Activated T-cell treated with anti-CD3 and anti-CD28 coated beads, Interleukin-2, amount 50 U/mL, for 1 hour (primary cell): ENCODE measurements around the gene ISL2.

Source experiments
- DNase-seq: peaks from one replicate; pipeline ENCODE4 v3.0.0-alpha.2; 2020

The ISL2 gene

DNA sequence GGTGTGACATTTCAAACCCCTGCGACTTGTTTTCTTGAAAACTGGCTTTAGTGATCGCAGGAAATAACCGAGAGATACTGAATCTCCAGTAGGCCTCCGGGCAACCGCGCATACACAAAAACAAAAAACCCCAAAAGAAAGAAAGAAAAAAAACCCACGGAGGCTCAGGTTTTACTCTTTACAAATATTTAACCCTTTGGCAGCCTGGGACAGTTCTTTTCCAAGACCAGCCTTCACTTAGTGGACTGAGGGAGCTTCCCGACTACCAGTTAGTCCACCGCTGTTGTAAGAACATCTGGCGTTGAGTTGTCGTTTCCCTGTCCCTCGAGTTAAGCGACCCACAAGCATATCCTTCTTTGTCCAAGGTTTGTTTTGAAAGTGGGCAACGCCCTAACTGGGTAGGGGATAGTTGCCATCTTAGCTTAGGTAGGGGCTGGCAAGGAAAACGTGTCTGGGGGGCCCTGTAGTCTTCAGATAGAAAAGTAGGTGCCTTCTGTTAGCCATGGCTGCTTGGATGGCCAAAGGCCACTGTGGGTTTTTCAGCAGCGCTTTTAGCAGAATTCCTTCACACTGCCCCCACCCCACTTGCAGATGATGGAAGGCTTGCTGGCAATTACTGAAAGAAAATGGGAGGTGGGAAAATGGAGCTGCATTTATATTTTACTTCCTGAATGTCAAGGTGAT lies 6.9 kb downstream of the ISL2 start:
- no peak for DNase-seq

- no peak for DNase-seq
Observed at GRCh38 chr15:76344893-76345582, 8.5 kb downstream of the ISL2 start.

DNA sequence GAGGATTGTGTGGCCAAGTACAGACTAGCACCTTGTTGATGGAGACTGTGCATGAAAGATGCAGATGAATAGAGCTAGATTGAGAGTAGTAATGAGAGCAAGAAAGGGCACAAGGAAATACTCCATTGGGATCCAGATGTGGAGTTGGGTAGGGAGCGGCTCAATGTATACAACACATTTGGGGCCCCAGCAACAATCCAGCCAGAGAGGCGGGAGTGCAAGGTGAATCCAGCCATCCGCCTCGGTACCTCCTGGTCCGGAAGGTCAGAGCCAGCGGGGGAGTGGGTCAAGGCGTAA lies 9.0 kb downstream of the ISL2 start:
- DNase-seq = no peak

DNA sequence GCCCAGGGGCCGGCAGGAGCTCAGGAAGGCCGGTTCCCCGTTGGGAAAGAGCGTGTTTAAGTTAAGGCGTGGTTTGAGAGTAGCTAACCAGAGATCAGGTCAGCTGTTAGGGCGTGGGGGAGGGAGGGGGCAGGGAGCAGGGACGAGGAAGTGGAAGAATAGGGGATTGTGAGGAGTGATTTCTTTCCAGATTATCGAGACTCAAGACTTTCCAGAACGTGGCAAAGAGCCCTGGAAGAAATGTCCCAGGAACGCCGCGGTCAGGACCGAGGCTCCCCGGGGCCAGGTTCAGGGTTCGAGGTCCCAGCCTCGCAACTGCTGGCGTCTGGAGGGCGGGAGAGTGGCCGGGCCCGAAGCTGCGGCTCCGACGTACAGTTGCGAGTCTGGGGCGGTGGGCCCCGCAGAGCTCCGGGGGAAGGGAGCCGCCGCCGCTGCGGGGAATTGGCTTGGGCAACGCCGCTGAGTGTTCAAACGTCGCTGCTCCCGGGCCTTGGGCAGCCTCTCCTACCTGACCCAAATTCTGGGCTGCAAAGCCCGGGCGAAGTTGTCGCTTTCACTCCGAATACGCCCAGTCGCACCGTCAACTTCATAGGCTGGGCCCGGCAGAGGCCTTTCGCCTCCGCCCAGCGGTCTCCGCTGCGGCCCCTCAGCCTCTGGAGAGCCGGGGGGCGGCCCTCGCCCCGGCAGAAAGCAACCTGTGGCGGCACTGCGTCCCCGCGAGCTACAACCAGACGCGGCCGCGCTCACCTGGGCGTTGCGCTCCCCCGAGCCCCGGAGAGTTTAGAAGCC lies 9.5 kb downstream of the ISL2 start:
- DNase-seq = peak; percentile 44

GRCh38 chr15:76346669-76347481 lies 10.3 kb downstream of the ISL2 start:
- DNase-seq = no peak

DNA sequence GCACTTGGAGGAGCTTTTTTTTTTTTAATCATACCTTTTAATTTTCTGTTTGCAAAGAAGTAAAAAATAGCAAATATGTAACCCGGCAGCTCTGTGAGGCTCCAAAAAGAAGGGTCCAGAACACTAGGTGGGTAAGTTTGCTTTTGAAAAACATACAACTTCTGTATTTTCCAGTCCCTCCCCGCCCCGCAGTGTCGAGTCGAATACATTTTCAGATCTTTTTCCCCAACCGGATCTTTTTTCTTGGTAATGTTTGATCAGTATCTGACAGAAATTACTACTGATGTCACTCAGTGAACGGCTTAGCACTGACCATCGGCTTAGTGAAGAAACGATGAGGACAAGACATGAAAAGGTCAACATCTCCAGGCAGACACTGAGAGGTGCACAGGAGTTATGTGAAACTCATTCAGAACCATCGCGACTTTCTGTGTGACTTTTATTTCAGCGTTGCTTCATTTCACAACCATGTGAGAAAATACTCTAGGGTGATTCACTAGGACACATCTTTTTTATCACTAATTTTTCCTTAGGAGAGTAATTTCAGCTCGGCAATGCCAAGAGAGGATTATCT lies 11.0 kb downstream of the ISL2 start:
- no peak for DNase-seq

DNA sequence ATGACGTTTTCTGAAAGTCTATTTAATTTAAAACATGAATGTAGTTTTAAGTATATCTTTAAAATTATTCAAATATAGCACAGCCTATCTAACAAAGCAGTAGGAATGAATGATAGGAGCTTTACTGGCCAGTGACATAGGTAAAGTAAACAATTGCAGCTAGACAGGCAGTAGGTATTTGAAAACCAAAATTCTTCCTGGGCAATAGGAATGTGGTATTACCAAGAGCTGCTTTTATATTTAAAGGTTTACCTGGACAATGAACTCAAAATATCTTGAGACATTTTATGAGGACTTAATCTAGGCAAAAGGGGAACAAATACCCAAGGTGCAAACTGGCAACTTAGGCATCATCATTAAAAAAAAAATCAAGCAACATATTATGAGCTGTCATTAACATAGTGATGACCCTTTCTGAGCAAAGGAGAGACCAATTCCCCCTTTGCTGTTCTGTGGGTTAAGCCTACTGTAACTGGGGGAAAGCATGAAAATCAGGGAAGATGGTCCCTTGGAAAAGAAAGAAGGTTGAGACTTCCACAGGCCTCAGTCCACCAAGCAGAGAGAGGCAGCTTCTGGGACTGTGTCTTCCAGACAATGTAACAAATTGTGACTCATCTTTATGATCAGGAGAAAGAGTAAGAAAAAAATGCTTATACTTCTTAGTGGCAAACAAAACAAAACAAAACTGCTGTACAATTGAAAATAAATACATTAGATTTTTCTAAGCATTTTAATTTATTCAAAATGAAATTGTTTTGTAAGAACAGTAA lies 12.9 kb downstream of the ISL2 start:
- no peak for DNase-seq

DNA sequence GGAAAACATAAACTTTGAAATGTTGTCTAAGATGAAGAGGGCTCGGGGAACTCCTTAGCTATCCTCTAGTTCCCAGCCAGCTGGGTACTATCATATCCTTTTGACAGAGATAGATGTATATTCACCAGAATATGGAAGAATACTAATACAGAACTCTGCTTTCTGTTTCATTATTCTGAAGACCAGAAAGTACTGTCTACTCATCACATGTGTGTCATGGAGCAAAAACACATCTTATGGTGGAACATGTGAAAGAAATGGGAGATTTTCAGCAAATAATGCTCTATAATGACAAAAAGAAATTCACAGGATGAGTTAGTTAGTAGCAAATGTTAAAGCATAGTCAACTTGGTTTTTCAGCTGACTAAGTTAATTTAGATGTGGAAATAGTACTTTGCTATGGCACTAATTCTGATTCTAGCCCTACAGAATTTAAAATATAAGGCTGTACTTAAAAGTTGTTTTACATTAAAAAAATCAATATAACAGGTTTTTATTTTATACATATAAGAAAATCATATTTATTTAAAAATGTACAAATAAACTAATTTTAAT lies 16.5 kb downstream of the ISL2 start:
- DNase-seq = no peak

DNA sequence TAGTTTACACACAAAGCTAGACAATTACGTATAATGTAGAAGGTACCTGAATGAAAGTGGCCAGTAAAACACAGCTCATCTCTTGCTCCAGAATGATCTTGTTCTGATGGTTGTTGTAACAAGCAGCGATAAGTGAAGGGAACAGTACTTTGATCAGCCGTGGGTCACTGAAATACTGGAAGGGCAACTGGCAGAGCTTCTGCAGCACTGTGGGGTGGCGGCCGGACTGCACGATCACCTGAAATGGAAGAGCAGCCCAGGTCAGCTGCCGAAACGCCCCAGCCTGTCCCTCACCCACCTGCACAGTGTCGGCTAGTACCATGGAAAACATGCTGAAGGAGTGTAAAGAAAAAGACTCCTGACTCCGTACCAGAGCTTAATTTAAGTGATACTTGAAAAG lies 17.3 kb downstream of the ISL2 start:
- DNase-seq = no peak

DNA sequence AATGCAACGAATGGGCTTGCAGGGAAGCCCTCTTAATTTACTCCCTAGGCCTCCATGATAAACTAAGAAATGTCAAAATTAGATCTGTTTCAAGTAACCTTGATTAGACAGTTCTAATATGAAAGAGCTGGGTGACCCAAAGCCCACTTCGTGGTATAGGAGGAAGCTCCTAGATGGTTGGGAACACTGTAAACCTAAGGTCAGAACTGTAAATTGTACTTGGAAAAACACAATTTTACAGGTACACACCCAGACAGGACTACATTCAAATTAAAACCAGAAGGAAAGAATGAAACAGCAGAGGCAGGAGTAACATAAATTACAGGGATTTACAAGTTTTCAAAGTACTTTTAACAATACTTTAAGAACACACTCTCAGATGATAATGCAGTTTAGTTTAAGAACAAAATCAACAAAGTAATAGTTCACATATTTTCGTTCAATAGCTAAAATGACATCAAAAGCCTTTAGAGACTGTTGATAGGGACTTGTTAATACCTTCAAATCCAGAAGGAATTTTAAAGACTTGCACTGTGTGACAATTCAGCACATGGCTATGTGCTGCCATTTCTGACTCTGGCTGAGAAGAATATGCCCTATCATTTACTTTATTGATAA lies 18.4 kb downstream of the ISL2 start:
- no peak for DNase-seq

DNA sequence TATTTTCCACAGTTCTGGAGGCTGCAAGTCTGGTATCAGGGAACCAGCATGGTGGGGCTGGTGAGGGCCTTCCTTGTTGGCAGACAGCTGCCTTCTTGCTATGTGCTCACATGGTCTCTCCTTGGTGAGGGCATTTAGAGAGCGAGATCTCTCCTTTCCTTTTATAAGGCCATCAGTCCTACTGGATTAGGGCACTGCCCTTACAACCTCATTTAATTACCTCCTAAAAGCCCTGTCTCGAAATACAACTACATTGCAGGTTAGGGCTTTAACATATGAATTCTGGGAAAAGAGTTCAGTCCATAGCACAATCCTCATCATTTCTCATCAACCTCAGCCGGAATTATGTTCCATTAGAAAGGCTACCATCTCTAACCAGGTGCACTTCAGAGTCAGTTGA lies 21.9 kb downstream of the ISL2 start:
- DNase-seq = no peak

- DNase-seq = no peak
Observed at GRCh38 chr15:76359152-76359551, 22.6 kb downstream of the ISL2 start.

DNA sequence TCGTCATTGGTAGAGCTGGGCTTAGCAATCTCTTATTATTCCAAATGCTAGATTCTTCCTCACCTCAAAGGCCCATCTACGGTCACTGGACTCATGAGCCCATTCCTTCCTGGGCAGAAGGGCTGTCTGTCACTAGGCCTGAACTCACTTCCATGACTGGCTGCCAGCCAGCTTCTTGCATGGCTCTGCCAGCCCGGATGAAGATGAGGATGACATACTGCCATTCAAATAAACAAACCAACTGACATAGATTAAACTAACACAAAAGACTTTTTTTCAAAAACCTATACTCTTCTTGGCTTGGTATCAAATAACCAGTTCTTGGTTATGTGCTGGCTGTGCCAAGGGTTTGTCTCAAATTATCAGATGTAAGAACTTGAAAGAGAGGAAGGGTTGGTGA lies 23.8 kb downstream of the ISL2 start:
- DNase-seq = no peak

DNA sequence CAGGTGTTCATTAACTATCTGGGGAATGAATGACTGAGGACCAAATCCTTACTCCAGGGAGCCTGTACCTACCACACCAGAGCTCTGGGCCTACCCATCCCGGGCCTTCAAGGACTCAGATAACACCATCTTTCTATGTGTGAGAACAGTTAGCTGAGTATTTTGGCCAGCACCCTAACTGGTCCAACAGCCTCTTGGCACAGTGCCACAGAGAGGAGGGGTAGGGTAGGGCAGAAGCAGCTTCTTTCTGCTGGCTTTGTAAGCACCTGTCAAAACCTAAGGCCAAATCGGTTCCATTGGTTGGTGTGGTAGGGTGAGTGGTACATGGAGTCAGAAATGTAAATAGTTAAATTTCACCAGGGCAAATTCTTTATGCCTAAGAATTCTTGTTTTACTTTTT lies 26.7 kb downstream of the ISL2 start:
- no peak for DNase-seq

GRCh38 chr15:76366714-76367113 lies 30.1 kb downstream of the ISL2 start:
- no peak for DNase-seq

- DNase-seq = no peak
Observed at GRCh38 chr15:76368122-76368621, 31.6 kb downstream of the ISL2 start.

GRCh38 chr15:76376029-76376428 lies 39.5 kb downstream of the ISL2 start:
- no peak for DNase-seq

GRCh38 chr15:76376816-76377215 lies 40.2 kb downstream of the ISL2 start:
- DNase-seq = no peak

- DNase-seq = no peak
Observed at GRCh38 chr15:76377217-76377616, 40.6 kb downstream of the ISL2 start.

DNA sequence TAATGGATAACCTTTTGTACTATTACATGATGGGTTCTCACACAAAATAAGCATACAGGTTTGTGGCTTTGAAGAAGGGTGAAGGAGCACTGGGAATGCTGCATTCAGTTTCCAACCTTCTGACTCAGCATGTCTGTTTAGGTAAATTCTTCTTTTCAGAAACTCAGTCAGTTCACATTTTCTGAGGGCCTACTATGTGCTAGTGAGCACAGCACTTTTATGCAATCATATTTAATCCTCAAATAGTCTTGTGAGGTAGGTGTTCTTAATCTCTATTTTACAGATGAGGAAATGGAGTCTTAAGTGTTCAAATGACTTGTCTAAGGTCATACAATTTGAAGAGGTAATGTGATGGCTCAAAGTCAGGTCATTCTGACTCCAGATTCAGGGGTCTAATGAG lies 41.2 kb downstream of the ISL2 start:
- DNase-seq = no peak

DNA sequence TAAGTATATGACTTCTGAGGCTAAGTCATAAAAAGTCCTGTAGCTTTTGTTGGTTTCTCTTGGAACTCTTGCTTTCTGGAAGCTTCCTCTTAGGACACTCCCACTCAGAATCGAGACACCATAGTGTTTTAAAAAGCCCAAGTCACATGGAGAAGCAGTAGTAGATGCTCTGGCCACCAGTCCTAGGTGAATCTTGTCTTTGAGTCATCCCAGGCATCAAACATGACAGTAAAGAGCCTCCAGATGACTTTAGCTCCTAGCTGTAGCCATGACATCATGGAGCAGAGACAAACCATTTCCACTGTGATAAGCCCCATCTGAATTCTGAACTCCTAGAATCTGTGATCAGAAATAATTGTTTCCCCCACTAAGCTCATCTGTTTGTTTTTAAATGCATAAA lies 42.1 kb downstream of the ISL2 start:
- DNase-seq = no peak
